Endothelial cell of umbilical vein (primary cell): ENCODE results near the gene UVRAG. TPM values are rescaled to one million over a fixed set of nuclear protein-coding genes. Genes with fewer than 3 reads are reported as not detected.

Experiments
- BruUV-seq: library from RNA; stranded (reverse); fragments of 400-500 nt; replicated peaks from 2 replicates; lab custom pipeline; 2021; lab: Mats Ljungman, UMichigan
- CTCF ChIA-PET: fragments of 300-600, 350-600 bp; sonication (Branson Sonifier 250); formaldehyde crosslinking; loops from one replicate; lab custom pipeline; 2021; ENCODE audit warnings: antibody characterized with exemption, inconsistent platforms; lab: Charles Lee
- POLR2A ChIA-PET: fragments of 300-600, 350-600 bp; sonication (Branson Sonifier 250); formaldehyde crosslinking; loops from one replicate; lab custom pipeline; 2021; ENCODE audit warnings: antibody characterized with exemption, inconsistent platforms; lab: Charles Lee
- DNase-seq: peaks from one replicate; pipeline ENCODE4 v3.0.0-alpha.2; 2011; ENCODE audit warnings: low read depth, low spot score
- FAIRE-seq: peaks from 2 replicates; lab custom pipeline; 2011; peaks lifted over from hg19 to GRCh38; lab: Jason Lieb, UNC
- H2AFZ ChIP-seq: 2 replicates; pipeline ENCODE4 v1.6.0; 2012; ENCODE audit warnings: low read depth, low read length, control low read depth, inconsistent platforms
- H3K27ac ChIP-seq: 2 replicates; pipeline ENCODE4 v1.5.1; 2011; ENCODE audit warnings: low read depth, mild to moderate bottlenecking, control low read depth, low read length, moderate library complexity; ENCODE audit not compliant: insufficient read depth
- H3K27me3 ChIP-seq, 2 experiments: 2 replicates each; pipeline versions ENCODE4 v1.6.0 to v1.6.1; 2011; ENCODE audit warnings: low read length in 2 of 2, mixed read lengths in 1 of 2; ENCODE audit not compliant: control insufficient read depth in 2 of 2, insufficient read depth in 2 of 2
- H3K36me3 ChIP-seq, 2 experiments: 2 replicates in 1 of 2; 3 replicates in 1 of 2; pipeline ENCODE4 v1.5.1; 2011; ENCODE audit warnings: low read length in 2 of 2, mild to moderate bottlenecking in 1 of 2, moderate library complexity in 1 of 2; ENCODE audit not compliant: control insufficient read depth in 2 of 2, insufficient read depth in 2 of 2; ENCODE audit errors: extremely low read depth in 1 of 2
- H3K4me1 ChIP-seq: 3 replicates; pipeline ENCODE4 v1.5.1; 2011; ENCODE audit warnings: mild to moderate bottlenecking, low read length; ENCODE audit not compliant: control insufficient read depth, insufficient read depth; ENCODE audit errors: extremely low read depth
- H3K4me2 ChIP-seq: 2 replicates; pipeline ENCODE4 v1.6.1; 2011; ENCODE audit warnings: low read length, control low read depth, mixed read lengths; ENCODE audit not compliant: insufficient read depth
- H3K4me3 ChIP-seq, 3 experiments: fragments of 200-600 bp in 1 of 3; sonication (generic), shearing (Covaris generic) in 1 of 3; replicated peaks in 1 of 3; 2 replicates each; pipeline ENCODE4 v1.5.1; 2011 to 2016; ENCODE audit warnings: control low read depth in 3 of 3, low read length in 3 of 3, mild to moderate bottlenecking in 2 of 3, inconsistent platforms in 1 of 3, low read depth in 1 of 3, moderate library complexity in 1 of 3; ENCODE audit not compliant: insufficient read depth in 1 of 3
- H3K79me2 ChIP-seq: 2 replicates; pipeline ENCODE4 v1.6.0; 2012; ENCODE audit warnings: low read length, inconsistent platforms; ENCODE audit not compliant: control insufficient read depth, insufficient read depth
- H3K9ac ChIP-seq: replicated peaks from 2 replicates; pipeline ENCODE3; 2011; ENCODE audit warnings: low read length, control low read depth; ENCODE audit not compliant: insufficient read depth; ENCODE audit errors: extremely low read depth
- H3K9me1 ChIP-seq: replicated peaks from 3 replicates; pipeline ENCODE4 v1.6.0; 2011; ENCODE audit warnings: mild to moderate bottlenecking, low read length; ENCODE audit not compliant: control insufficient read depth, insufficient read depth; ENCODE audit errors: extremely low read depth
- H3K9me3 ChIP-seq: replicated peaks from 2 replicates; pipeline ENCODE4 v1.5.1; 2012; ENCODE audit warnings: low read length, inconsistent platforms; ENCODE audit not compliant: control insufficient read depth, insufficient read depth
- H4K20me1 ChIP-seq: replicated peaks from 2 replicates; pipeline ENCODE3; 2011; ENCODE audit warnings: mild to moderate bottlenecking, low read length; ENCODE audit not compliant: control insufficient read depth, insufficient read depth; ENCODE audit errors: extremely low read depth
- CTCF ChIP-seq, 2 donors: IDR thresholded peaks; 1 replicate in 1 of 2; 2 replicates in 1 of 2; pipeline ENCODE4 v1.5.1; 2011; ENCODE audit warnings: low read length in 2 of 2, mild to moderate bottlenecking in 2 of 2, moderate library complexity in 2 of 2, control low read depth in 1 of 2, inconsistent platforms in 1 of 2, low read depth in 1 of 2; ENCODE audit not compliant: insufficient read depth in 1 of 2; ENCODE audit errors: extremely low read depth in 1 of 2
- FOS ChIP-seq: IDR thresholded peaks from 2 replicates; pipeline ENCODE4 v1.6.1; 2011; ENCODE audit warnings: mild to moderate bottlenecking, low read length, moderate library complexity, borderline replicate concordance; ENCODE audit not compliant: insufficient read depth
- GATA2 ChIP-seq: IDR thresholded peaks from 2 replicates; pipeline ENCODE4 v1.7.0; 2011; ENCODE audit warnings: low read depth, mild to moderate bottlenecking, moderate library complexity, mixed read lengths, low read length; ENCODE audit not compliant: insufficient read length, insufficient read depth
- JUN ChIP-seq: IDR thresholded peaks from 2 replicates; pipeline ENCODE4 v1.6.1; 2011; ENCODE audit warnings: borderline replicate concordance, low read depth; ENCODE audit not compliant: insufficient read length, insufficient read depth
- MAX ChIP-seq: IDR thresholded peaks from 2 replicates; pipeline ENCODE4 v1.6.1; 2011; ENCODE audit not compliant: insufficient read depth, insufficient read length
- MYC ChIP-seq: IDR thresholded peaks from one replicate; pipeline ENCODE4 v1.6.1; 2011; ENCODE audit warnings: mild to moderate bottlenecking, low read depth, low read length
- POLR2A ChIP-seq: IDR thresholded peaks from 2 replicates; pipeline ENCODE4 v1.6.1; 2012; ENCODE audit warnings: low read depth, mild to moderate bottlenecking, control low read depth, low read length
- POLR2AphosphoS5 ChIP-seq: IDR thresholded peaks from 2 replicates; pipeline ENCODE4 v1.6.1; 2012; ENCODE audit warnings: low read depth, mild to moderate bottlenecking, control low read depth, low read length, moderate library complexity; ENCODE audit not compliant: insufficient read depth
- dilution Hi-C: fragments of 300-500 bp; cut with MboI; formaldehyde crosslinking; loops from one replicate; pipeline ENCODE4 v1.15.0; 2019; ENCODE audit warnings: low sequenced_read_pairs; ENCODE audit not compliant: extremely low pct_ligation_motif_present
- intact Hi-C: fragments of 100-400 bp; cut with micrococcal nuclease; formaldehyde crosslinking; loops from one replicate; pipeline ENCODE4 v1.10.0; 2022
- polyA plus RNA-seq, 4 experiments: library from polyadenylated mRNA; depleted of rRNA in 3 of 4; stranded (reverse) in 3 of 4; unstranded in 1 of 4; fragments of >200 nt; gene quantifications; 2 replicates each; pipeline versions ENCODE4 v1.2.1 to v1.2.3, GENCODE V29; 2011 to 2012; ENCODE audit warnings: missing spikeins in 1 of 4
- total RNA-seq: library from RNA; stranded (reverse); gene quantifications from 2 replicates; pipeline ENCODE4 v1.2.3, GENCODE V29; 2021

UVRAG gene
- total and polyA plus RNA-seq, 2 donors (not counting 3 experiments of a cell fraction or from before 2014, with no cell fraction given): 21.2 to 65.6 TPM

- Histone ChIP-seq H3K4me3 (no peak overlapping the region), H3K4me1 (no peaks in the 10 kb centered on the region), H3K79me2 (no peaks in the 10 kb centered on the region), H3K27ac (no peak overlapping the region), H3K4me2 (no peak overlapping the region), H3K27me3 (no peaks in the 10 kb centered on the region), H3K9ac (no peak overlapping the region), H3K9me1 (no peaks in the 10 kb centered on the region), H3K9me3 (no peaks in the 10 kb centered on the region), H4K20me1 (no peaks in the 10 kb centered on the region), H2AFZ (no peak overlapping the region), H3K36me3 (no peaks in the 10 kb centered on the region)
- intact Hi-C loops: no loop called here
- POLR2A ChIA-PET: no interaction called here
- CTCF ChIA-PET: no interaction called here
- DNase-seq (no peak), FAIRE-seq (no peak)
- dilution Hi-C loops: no loop called here
- TF ChIP-seq FOS: no peak
- TF ChIP-seq POLR2AphosphoS5: no peak
- no peak for TF ChIP-seq MYC
- no peak for TF ChIP-seq GATA2
- TF ChIP-seq MAX: no peak
- no peak for TF ChIP-seq CTCF (IDR thresholded peaks at IDR 0.05; ENCODE audit: extremely low read depth in 1 of 2, insufficient read depth in 1 of 2, low read depth in 1 of 2, low read length in 2 of 2)
- no peak for TF ChIP-seq JUN
- no peak for TF ChIP-seq POLR2A
- no TSS peak for BruUV-seq
Observed at GRCh38 chr11:76159303-76159937, 344.4 kb downstream of the UVRAG start.
